Nephron progenitor cell (in vitro differentiated cells): ENCODE data around the gene NPTXR.

Experiments used
- DNase-seq: peaks from one replicate; pipeline ENCODE4 v3.0.0; 2021
- H3K27ac Mint-ChIP-seq: 2 replicates; pipeline ENCODE4 v1.8.0; 2021; ENCODE audit warnings: mild to moderate bottlenecking, moderate library complexity, mixed read lengths
- H3K27me3 Mint-ChIP-seq: 2 replicates; pipeline ENCODE4 v1.8.0; 2021; ENCODE audit warnings: mild to moderate bottlenecking, low read depth, mixed read lengths; ENCODE audit not compliant: poor library complexity
- H3K36me3 Mint-ChIP-seq: 2 replicates; pipeline ENCODE4 v1.8.0; 2021; ENCODE audit warnings: low read depth, mixed read lengths
- H3K4me1 Mint-ChIP-seq: 2 replicates; pipeline ENCODE4 v1.8.0; 2021; ENCODE audit warnings: mixed read lengths
- H3K4me3 Mint-ChIP-seq: 2 replicates; pipeline ENCODE4 v1.8.0; 2021; ENCODE audit warnings: mild to moderate bottlenecking, moderate library complexity, mixed read lengths
- H3K9me3 Mint-ChIP-seq: 2 replicates; pipeline ENCODE4 v1.8.0; 2021; ENCODE audit warnings: mild to moderate bottlenecking, moderate library complexity, mixed read lengths
- TF ChIP-seq, protein P1 (sequence below): fragments of 200-600 bp; sonication (generic); IDR thresholded peaks from 2 replicates; pipeline ENCODE4 v1.5.0; 2021; ENCODE audit warnings: antibody characterized with exemption

Gene NPTXR

DNA sequence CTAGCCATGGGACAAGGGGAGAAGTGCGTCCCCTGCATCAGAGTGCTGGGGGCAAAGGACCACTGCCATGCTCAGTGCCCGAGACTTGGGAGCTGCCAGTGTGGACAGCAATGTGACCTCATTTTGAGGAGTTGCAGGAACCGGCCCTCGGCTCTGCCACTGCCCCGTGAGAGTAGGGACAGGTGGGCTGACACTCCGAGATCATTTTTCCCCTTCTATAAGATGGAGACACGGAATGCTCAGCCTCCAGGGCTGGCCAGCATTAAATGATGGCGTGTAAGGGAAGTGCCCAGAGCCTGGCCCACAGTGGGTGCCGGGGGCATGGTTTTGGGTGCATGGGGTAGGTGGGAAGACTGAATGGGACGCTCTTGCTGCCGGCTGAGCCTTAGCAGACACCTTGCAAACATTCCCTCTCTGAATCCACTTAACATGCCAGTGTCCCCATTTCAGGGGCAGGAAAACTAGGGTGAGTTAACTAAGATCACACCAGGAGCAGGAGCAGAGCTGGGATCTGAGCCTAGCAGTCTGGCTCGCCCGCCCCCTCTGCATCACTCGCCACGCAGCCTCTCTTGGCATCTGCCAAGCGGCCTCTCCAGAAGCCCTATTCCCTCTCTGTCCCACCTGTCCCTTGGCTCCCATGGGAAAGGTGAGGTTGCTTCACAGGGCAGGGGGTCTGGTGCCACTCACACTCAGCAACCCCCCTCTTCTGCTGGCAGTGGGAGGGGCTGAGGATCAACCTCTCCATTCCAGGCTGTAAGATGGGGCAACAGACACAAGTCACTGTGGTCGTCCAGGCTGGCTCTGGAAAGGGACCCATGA lies 13.6 kb downstream of the NPTXR start:
- TF ChIP-seq, protein P1, sequence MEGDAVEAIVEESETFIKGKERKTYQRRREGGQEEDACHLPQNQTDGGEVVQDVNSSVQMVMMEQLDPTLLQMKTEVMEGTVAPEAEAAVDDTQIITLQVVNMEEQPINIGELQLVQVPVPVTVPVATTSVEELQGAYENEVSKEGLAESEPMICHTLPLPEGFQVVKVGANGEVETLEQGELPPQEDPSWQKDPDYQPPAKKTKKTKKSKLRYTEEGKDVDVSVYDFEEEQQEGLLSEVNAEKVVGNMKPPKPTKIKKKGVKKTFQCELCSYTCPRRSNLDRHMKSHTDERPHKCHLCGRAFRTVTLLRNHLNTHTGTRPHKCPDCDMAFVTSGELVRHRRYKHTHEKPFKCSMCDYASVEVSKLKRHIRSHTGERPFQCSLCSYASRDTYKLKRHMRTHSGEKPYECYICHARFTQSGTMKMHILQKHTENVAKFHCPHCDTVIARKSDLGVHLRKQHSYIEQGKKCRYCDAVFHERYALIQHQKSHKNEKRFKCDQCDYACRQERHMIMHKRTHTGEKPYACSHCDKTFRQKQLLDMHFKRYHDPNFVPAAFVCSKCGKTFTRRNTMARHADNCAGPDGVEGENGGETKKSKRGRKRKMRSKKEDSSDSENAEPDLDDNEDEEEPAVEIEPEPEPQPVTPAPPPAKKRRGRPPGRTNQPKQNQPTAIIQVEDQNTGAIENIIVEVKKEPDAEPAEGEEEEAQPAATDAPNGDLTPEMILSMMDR = no peak
- H3K27ac Mint-ChIP-seq = no peak overlapping the region
- no peak overlapping the region for H3K4me3 Mint-ChIP-seq
- H3K36me3 Mint-ChIP-seq = no peaks in the 10 kb centered on the region
- H3K9me3 Mint-ChIP-seq = no peaks in the 10 kb centered on the region
- no peak for DNase-seq
- H3K4me1 Mint-ChIP-seq = no peaks in the 10 kb centered on the region
- peaks cover 19% of the 10 kb centered on the region for H3K27me3 Mint-ChIP-seq

- no peak for DNase-seq
- no peaks in the 10 kb centered on the region for H3K9me3 Mint-ChIP-seq
- peaks cover 14% of the 10 kb centered on the region for H3K27me3 Mint-ChIP-seq
- H3K4me3 Mint-ChIP-seq = no peak overlapping the region
- TF ChIP-seq, protein P1 = no peak
- H3K27ac Mint-ChIP-seq = no peak overlapping the region
- H3K4me1 Mint-ChIP-seq = no peaks in the 10 kb centered on the region
- no peaks in the 10 kb centered on the region for H3K36me3 Mint-ChIP-seq
These were observed 14.3 kb downstream of the NPTXR start for GRCh38 chr22:38829485-38829884.

DNA sequence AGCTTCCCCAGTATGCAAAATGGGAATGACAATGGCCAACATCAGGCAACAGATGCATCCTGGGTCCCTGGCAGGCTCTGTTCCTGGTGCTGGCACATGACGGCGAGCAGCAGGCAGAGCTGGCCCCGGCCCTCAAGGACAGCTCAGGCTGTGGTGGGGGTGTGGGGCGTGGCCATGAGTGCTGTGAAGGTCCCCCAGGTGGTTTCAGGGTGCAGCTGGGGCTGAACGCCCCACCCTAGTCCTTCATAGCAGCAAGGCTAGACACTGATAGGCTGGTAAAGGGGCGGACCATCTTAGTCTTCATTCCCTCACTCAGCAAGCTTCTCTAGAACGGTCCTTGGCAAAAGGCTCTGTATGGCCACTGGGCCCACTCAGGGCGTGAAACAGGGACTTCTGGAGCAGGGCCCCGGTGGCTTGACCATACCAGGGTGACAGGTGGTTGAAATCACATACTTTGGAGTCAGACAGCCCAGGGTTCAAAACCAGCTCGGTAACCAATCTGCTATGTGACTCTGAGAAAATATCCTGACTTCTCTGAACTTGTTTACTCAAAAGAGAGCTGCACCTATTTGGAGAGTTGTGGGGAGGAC lies 15.1 kb downstream of the NPTXR start:
- TF ChIP-seq, protein P1 = no peak
- no peak for DNase-seq
- no peak overlapping the region for H3K27ac Mint-ChIP-seq
- H3K4me3 Mint-ChIP-seq = no peak overlapping the region
- H3K27me3 Mint-ChIP-seq = peaks cover 7% of the 10 kb centered on the region
- no peaks in the 10 kb centered on the region for H3K9me3 Mint-ChIP-seq
- H3K4me1 Mint-ChIP-seq = no peaks in the 10 kb centered on the region
- H3K36me3 Mint-ChIP-seq = no peaks in the 10 kb centered on the region

GRCh38 chr22:38828191-38828590 lies 15.6 kb downstream of the NPTXR start:
- no peaks in the 10 kb centered on the region for H3K36me3 Mint-ChIP-seq
- no peak for DNase-seq
- TF ChIP-seq, protein P1 = no peak
- H3K27ac Mint-ChIP-seq = no peak overlapping the region
- no peaks in the 10 kb centered on the region for H3K9me3 Mint-ChIP-seq
- H3K27me3 Mint-ChIP-seq = peaks cover 10% of the 10 kb centered on the region
- no peak overlapping the region for H3K4me3 Mint-ChIP-seq
- H3K4me1 Mint-ChIP-seq = no peaks in the 10 kb centered on the region

- Mint-ChIP-seq H3K36me3 (no peaks in the 10 kb centered on the region), H3K27me3 (peaks cover 11% of the 10 kb centered on the region), H3K27ac (no peak overlapping the region), H3K4me1 (no peaks in the 10 kb centered on the region), H3K4me3 (no peak overlapping the region), H3K9me3 (no peaks in the 10 kb centered on the region)
- TF ChIP-seq, protein P1 = no peak
- no peak for DNase-seq
These were observed 16.3 kb downstream of the NPTXR start for GRCh38 chr22:38827510-38827909.

DNA sequence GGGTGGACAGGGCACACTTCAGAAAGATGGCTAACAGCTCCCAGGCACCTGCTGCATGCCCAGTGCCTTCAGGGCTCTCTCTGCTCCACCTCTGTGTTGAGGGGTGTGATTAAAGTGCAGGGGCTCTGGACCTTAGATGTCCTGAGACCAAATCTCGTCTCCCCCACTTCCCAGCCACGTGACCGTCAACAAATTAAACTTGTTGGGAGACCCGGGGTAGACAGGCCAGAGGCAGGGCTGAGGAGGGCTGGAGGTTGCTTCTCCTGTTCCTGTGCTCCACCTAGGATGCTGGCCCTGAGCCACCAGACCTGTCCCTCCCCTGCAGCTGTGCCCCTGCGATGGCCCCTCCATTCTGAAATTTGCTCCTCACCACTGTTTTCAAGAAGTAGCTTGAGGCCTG lies 17.0 kb downstream of the NPTXR start:
- no peak overlapping the region for H3K4me3 Mint-ChIP-seq
- H3K27ac Mint-ChIP-seq = no peak overlapping the region
- no peak for DNase-seq
- H3K9me3 Mint-ChIP-seq = no peaks in the 10 kb centered on the region
- TF ChIP-seq, protein P1 = no peak
- H3K36me3 Mint-ChIP-seq = no peaks in the 10 kb centered on the region
- peaks cover 11% of the 10 kb centered on the region for H3K27me3 Mint-ChIP-seq
- no peaks in the 10 kb centered on the region for H3K4me1 Mint-ChIP-seq
